ENCODE measurements around the gene EXOG.

- TF ChIP-seq CTCF (IDR thresholded peaks at IDR 0.05) (no peak), POLR2AphosphoS5 (IDR thresholded peaks at IDR 0.05; ENCODE audit: low read depth, low read length) (no peak), SIN3A (IDR thresholded peaks at IDR 0.05; ENCODE audit: borderline replicate concordance, insufficient read depth, low read depth, low read length) (no peak)
These were observed 59.8 kb downstream of the EXOG start for GRCh38 chr3:38555926-38556325.
